Stimulated activated memory B cell treated with anti-CD40 and anti-IgM and Interleukin-4, amounts not matched to agents 10 μg/mL and 1 μg/mL and 100 μg/mL, for 72 hours (primary cell): Measurements from ENCODE around the gene AGBL1.

Experiments used
- ATAC-seq: fragments of 150-1000 bp; cut with Tn5 transposase; 2 replicates; pipeline ENCODE4 v1.10.0; 2021
- H3K27ac Mint-ChIP-seq: one replicate; pipeline ENCODE4 v1.8.0; 2022; ENCODE audit warnings: mild to moderate bottlenecking, mixed read lengths
- H3K27me3 Mint-ChIP-seq: one replicate; pipeline ENCODE4 v1.8.0; 2022; ENCODE audit warnings: mixed read lengths
- H3K36me3 Mint-ChIP-seq: one replicate; pipeline ENCODE4 v1.8.0; 2022; ENCODE audit warnings: mixed read lengths
- H3K4me1 Mint-ChIP-seq: one replicate; pipeline ENCODE4 v1.8.0; 2022; ENCODE audit warnings: mixed read lengths
- H3K4me3 Mint-ChIP-seq: one replicate; pipeline ENCODE4 v1.8.0; 2022; ENCODE audit warnings: mild to moderate bottlenecking, moderate library complexity, mixed read lengths
- H3K9me3 Mint-ChIP-seq: one replicate; pipeline ENCODE4 v1.8.0; 2022; ENCODE audit warnings: mixed read lengths

Gene AGBL1

DNA sequence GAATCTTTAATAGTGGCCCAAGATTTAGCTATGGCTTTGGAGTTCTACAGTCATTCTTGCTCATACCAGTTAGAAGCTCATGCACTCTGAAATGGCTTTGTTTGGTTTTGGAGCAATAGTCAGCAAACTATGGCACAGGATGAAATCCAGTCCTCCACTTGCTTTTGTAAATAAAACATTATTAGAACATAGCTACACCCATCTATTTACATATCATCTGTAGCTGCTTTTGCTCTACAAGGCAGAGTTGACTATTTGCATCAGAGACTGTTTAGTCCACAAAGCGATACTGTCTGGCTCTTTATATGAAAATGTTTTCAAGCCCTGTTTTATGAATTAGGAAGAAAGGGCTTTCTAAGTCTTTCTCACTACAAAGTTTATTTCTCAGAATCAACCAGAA lies 716.9 kb downstream of the AGBL1 start:
- Mint-ChIP-seq H3K4me3 (no peak overlapping the region), H3K4me1 (no peaks in the 10 kb centered on the region), H3K27me3 (no peaks in the 10 kb centered on the region), H3K27ac (no peak overlapping the region), H3K9me3 (no peaks in the 10 kb centered on the region), H3K36me3 (no peaks in the 10 kb centered on the region)
- no peak for ATAC-seq

GRCh38 chr15:86797135-86797534 lies 717.5 kb downstream of the AGBL1 start:
- ATAC-seq = no peak
- no peak overlapping the region for H3K27ac Mint-ChIP-seq
- H3K4me3 Mint-ChIP-seq = no peak overlapping the region
- H3K4me1 Mint-ChIP-seq = no peaks in the 10 kb centered on the region
- H3K36me3 Mint-ChIP-seq = no peaks in the 10 kb centered on the region
- no peaks in the 10 kb centered on the region for H3K27me3 Mint-ChIP-seq
- H3K9me3 Mint-ChIP-seq = no peaks in the 10 kb centered on the region

DNA sequence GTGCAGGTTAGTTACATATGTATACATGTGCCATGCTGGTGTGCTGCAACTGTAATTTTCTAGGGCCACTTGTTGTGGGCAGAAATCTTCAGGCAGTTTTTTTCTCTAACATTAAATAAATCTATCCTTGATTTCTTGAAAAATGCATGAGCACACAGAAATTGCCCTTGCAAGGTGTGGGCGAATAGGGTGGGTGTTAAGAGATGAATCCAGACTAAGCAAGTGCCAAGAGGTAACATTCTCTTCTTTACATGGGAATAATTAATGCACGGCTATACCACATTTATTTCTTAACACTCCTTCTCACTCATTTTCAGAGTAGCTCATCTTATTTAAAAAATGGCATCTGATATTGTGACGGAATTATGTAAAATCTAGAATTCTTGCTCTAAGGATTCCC lies 719.6 kb downstream of the AGBL1 start:
- H3K36me3 Mint-ChIP-seq = no peaks in the 10 kb centered on the region
- peaks cover 4% of the 10 kb centered on the region for H3K9me3 Mint-ChIP-seq
- ATAC-seq = no peak
- H3K27ac Mint-ChIP-seq = no peak overlapping the region
- no peaks in the 10 kb centered on the region for H3K27me3 Mint-ChIP-seq
- H3K4me3 Mint-ChIP-seq = no peak overlapping the region
- no peaks in the 10 kb centered on the region for H3K4me1 Mint-ChIP-seq

DNA sequence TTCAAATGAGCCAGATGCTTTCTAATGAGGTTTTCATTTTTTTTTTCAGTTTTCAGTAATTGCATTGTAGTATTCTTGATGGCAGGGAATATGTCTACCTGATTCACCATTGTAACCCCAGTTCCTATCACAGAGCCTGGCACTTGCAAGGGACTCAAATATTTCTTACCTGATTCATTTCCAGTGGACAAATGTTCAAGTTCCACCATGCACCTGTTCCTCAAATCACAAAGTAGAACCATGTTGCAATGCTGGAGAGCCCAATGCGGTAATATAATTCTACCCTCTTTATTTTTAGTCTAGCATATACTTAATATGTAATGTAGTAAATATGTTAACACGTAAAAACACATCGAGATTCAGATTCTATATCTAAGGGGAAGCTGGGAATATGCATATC lies 722.6 kb downstream of the AGBL1 start:
- H3K4me3 Mint-ChIP-seq = no peak overlapping the region
- H3K27ac Mint-ChIP-seq = no peak overlapping the region
- H3K27me3 Mint-ChIP-seq = no peaks in the 10 kb centered on the region
- ATAC-seq = no peak
- H3K4me1 Mint-ChIP-seq = no peaks in the 10 kb centered on the region
- peaks cover 4% of the 10 kb centered on the region for H3K9me3 Mint-ChIP-seq
- no peaks in the 10 kb centered on the region for H3K36me3 Mint-ChIP-seq

GRCh38 chr15:86804406-86804805 lies 724.7 kb downstream of the AGBL1 start:
- peaks cover 8% of the 10 kb centered on the region for H3K9me3 Mint-ChIP-seq
- ATAC-seq = no peak

DNA sequence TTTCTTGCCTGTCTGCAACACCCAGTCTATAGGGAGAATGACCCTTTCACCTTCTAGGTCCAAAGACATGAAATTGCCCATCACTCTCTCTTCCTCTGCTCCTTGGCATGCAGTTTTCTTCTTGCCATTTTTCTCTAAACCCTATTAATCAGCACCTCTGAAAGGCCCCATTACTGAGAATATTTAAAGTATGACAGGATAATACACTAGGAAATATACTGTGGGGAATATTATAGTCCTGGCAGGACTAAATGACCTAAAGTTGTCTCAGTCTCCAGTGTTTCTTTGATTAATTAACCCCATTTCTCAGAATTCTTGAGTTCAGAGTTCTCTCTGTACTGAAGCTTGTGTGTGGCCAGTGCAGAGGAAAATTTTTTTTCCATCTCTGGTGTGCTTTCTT lies 730.7 kb downstream of the AGBL1 start:
- H3K36me3 Mint-ChIP-seq = no peaks in the 10 kb centered on the region
- H3K4me1 Mint-ChIP-seq = no peaks in the 10 kb centered on the region
- no peak for ATAC-seq
- H3K27me3 Mint-ChIP-seq = no peaks in the 10 kb centered on the region
- H3K4me3 Mint-ChIP-seq = no peak overlapping the region
- no peak overlapping the region for H3K27ac Mint-ChIP-seq
- peaks cover 3% of the 10 kb centered on the region for H3K9me3 Mint-ChIP-seq

More at GRCh38 chr15:86804406-86804805, 724.7 kb downstream of the AGBL1 start:
- H3K4me1 Mint-ChIP-seq = no peaks in the 10 kb centered on the region
- no peak overlapping the region for H3K27ac Mint-ChIP-seq
- H3K27me3 Mint-ChIP-seq = no peaks in the 10 kb centered on the region
- H3K4me3 Mint-ChIP-seq = no peak overlapping the region
- H3K36me3 Mint-ChIP-seq = no peaks in the 10 kb centered on the region

DNA sequence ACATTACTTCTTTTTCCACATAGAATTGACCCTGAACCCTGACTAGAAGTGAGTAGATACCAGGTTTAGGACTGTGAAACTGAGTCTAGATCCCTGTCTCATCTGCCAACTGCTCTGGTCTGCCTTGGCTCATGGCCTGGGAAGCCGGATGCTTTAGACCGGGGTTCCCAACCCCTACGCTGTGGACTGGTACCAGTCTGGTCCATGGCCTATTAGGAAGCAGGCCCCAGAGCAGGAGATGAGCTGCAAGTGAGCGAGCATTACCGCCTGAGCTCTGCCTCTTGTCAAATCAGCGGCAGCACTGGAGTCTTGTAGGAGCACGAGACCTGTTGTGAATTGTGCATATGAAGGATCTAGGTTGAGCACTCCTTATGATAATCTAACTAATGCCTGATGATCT lies 734.2 kb downstream of the AGBL1 start:
- Mint-ChIP-seq H3K27me3 (no peaks in the 10 kb centered on the region), H3K9me3 (peaks cover 6% of the 10 kb centered on the region), H3K27ac (no peak overlapping the region), H3K4me3 (no peak overlapping the region), H3K36me3 (no peaks in the 10 kb centered on the region), H3K4me1 (no peaks in the 10 kb centered on the region)
- no peak for ATAC-seq

- H3K36me3 Mint-ChIP-seq = no peaks in the 10 kb centered on the region
- no peak for ATAC-seq
Observed at GRCh38 chr15:86829245-86829644, 749.6 kb downstream of the AGBL1 start.

DNA sequence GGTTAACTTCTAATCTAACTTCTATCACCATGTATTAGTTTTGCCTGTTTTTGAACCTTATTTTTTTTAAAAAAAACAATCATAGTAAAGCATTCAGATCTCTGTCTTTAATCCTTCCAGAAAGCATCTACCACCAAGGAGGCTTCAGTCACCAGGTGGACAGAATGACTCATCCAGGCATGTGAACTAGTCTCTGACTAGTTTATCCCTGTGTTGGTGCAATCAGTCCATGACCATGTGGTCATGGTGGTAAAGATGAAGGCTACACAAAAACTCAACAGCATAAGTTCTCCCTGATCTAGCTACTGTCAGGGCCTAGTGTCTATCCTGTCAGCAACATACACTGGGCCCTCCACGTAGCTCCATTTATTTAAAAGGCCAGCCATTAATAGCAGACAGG lies 750.6 kb downstream of the AGBL1 start:
- no peak for ATAC-seq
- Mint-ChIP-seq H3K4me3 (no peak overlapping the region), H3K27ac (no peak overlapping the region), H3K36me3 (no peaks in the 10 kb centered on the region), H3K9me3 (peaks cover 8% of the 10 kb centered on the region), H3K4me1 (no peaks in the 10 kb centered on the region), H3K27me3 (no peaks in the 10 kb centered on the region)

More at GRCh38 chr15:86829245-86829644, 749.6 kb downstream of the AGBL1 start:
- Mint-ChIP-seq H3K4me3 (no peak overlapping the region), H3K27ac (no peak overlapping the region), H3K9me3 (peaks cover 8% of the 10 kb centered on the region), H3K27me3 (no peaks in the 10 kb centered on the region), H3K4me1 (no peaks in the 10 kb centered on the region)

- Mint-ChIP-seq H3K27ac (no peak overlapping the region), H3K36me3 (no peaks in the 10 kb centered on the region), H3K4me3 (no peak overlapping the region), H3K9me3 (peaks cover 6% of the 10 kb centered on the region), H3K27me3 (no peaks in the 10 kb centered on the region), H3K4me1 (no peaks in the 10 kb centered on the region)
- no peak for ATAC-seq
Observed at GRCh38 chr15:86833595-86833994, 753.9 kb downstream of the AGBL1 start.

DNA sequence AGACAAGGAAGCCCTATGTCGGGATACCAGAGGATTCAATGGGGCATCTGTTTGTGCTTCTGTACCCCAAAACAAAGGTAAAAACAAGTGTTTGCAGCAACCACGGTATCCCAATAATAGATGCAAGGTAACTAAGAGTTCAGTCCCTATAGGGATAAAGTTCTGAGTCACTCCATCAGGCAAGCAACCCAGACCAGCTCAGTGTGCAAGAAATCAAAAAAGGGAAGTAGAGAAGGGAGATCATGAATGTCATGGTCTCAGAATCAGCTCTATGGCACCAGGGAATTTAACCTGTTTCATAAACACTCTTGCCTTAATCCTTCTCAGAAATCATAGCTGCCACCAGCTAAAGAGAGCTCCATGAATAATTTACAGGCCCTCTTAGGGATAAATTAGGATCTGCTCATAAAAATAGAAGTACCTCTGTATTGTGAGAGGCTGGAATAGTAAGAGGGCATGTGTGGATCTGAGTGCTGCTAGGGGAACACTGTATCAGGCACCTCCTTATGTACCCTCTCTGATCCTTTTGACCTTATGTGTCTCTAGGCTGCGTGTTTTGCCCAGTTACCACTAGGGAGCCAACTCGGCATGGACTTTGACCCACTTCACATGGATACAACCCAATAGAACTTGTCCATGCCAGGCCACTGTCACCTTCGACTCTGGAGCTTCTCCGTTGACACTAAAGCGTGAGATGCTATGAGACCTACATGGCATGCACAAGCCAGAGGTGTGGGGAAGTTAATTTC lies 754.6 kb downstream of the AGBL1 start:
- Mint-ChIP-seq H3K4me3 (no peak overlapping the region), H3K36me3 (no peaks in the 10 kb centered on the region), H3K4me1 (no peaks in the 10 kb centered on the region), H3K27ac (no peak overlapping the region), H3K27me3 (no peaks in the 10 kb centered on the region), H3K9me3 (peaks cover 6% of the 10 kb centered on the region)
- ATAC-seq = no peak

- peaks cover 6% of the 10 kb centered on the region for H3K9me3 Mint-ChIP-seq
Observed at GRCh38 chr15:86837294-86838061, 757.8 kb downstream of the AGBL1 start.

GRCh38 chr15:86839502-86839901 lies 759.8 kb downstream of the AGBL1 start:
- Mint-ChIP-seq H3K27ac (no peak overlapping the region), H3K4me3 (no peak overlapping the region), H3K36me3 (no peaks in the 10 kb centered on the region), H3K4me1 (no peaks in the 10 kb centered on the region), H3K27me3 (no peaks in the 10 kb centered on the region), H3K9me3 (no peaks in the 10 kb centered on the region)
- no peak for ATAC-seq

More at GRCh38 chr15:86837294-86838061, 757.8 kb downstream of the AGBL1 start:
- Mint-ChIP-seq H3K27ac (no peak overlapping the region), H3K27me3 (no peaks in the 10 kb centered on the region), H3K4me3 (no peak overlapping the region), H3K4me1 (no peaks in the 10 kb centered on the region), H3K36me3 (no peaks in the 10 kb centered on the region)
- no peak for ATAC-seq

GRCh38 chr15:86840996-86841395 lies 761.3 kb downstream of the AGBL1 start:
- Mint-ChIP-seq H3K27me3 (no peaks in the 10 kb centered on the region), H3K36me3 (no peaks in the 10 kb centered on the region), H3K9me3 (no peaks in the 10 kb centered on the region), H3K4me3 (no peak overlapping the region), H3K27ac (no peak overlapping the region), H3K4me1 (no peaks in the 10 kb centered on the region)
- no peak for ATAC-seq

GRCh38 chr15:86842199-86842598 lies 762.5 kb downstream of the AGBL1 start:
- no peaks in the 10 kb centered on the region for H3K27me3 Mint-ChIP-seq
- no peaks in the 10 kb centered on the region for H3K4me1 Mint-ChIP-seq
- no peaks in the 10 kb centered on the region for H3K36me3 Mint-ChIP-seq
- no peak for ATAC-seq
- peaks cover 1% of the 10 kb centered on the region for H3K9me3 Mint-ChIP-seq
- H3K4me3 Mint-ChIP-seq = no peak overlapping the region
- no peak overlapping the region for H3K27ac Mint-ChIP-seq

GRCh38 chr15:86846036-86846435 lies 766.4 kb downstream of the AGBL1 start:
- Mint-ChIP-seq H3K27ac (no peak overlapping the region), H3K4me1 (no peaks in the 10 kb centered on the region), H3K27me3 (no peaks in the 10 kb centered on the region), H3K9me3 (peaks cover 3% of the 10 kb centered on the region), H3K4me3 (no peak overlapping the region), H3K36me3 (no peaks in the 10 kb centered on the region)
- no peak for ATAC-seq
